PC-3 (cell line): Measurements from ENCODE around the gene FCAMR.

Source experiments
- EZH2phosphoT487 ChIP-seq: fragments of 300-600 bp; sonication (generic); IDR thresholded peaks from 2 replicates; pipeline ENCODE4 v1.6.1; 2018; ENCODE audit warnings: mild to moderate bottlenecking, antibody characterized with exemption, low read length, borderline replicate concordance
- TF ChIP-seq, protein P1 (sequence below): fragments of 300-600 bp; sonication (generic); conservative IDR thresholded peaks from 2 replicates; pipeline ENCODE4 v1.5.1; 2017; ENCODE audit warnings: antibody characterized with exemption, low read depth, mild to moderate bottlenecking, low read length

DNA sequence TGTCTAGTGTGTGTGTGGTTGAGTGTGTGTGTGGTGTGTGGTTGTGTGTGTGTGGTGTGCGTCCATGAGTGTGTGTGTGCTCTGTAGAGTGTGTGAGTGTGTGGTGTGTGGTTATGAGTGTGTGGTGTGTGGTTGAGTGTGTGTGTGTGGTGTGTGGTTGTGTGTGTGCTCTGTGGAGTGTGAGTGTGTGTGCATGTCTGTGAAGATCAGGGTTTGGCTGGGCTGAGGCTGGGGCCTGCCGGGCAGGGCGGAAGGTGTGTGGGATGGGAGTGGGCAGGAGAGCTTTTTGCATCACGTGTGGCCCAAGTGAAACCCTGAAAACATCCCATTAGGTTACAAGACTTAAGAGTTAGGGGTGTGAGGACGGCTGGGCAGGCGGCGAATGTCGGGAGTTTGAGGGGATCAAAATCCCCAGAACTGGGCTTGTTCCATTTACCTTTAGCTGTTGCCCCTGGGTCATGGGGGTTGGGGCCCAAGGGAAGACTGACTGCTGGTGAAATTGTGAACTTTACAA is 45.6 kb downstream of the FCAMR start:
- TF ChIP-seq EZH2phosphoT487, result no peak
- TF ChIP-seq, protein P1, sequence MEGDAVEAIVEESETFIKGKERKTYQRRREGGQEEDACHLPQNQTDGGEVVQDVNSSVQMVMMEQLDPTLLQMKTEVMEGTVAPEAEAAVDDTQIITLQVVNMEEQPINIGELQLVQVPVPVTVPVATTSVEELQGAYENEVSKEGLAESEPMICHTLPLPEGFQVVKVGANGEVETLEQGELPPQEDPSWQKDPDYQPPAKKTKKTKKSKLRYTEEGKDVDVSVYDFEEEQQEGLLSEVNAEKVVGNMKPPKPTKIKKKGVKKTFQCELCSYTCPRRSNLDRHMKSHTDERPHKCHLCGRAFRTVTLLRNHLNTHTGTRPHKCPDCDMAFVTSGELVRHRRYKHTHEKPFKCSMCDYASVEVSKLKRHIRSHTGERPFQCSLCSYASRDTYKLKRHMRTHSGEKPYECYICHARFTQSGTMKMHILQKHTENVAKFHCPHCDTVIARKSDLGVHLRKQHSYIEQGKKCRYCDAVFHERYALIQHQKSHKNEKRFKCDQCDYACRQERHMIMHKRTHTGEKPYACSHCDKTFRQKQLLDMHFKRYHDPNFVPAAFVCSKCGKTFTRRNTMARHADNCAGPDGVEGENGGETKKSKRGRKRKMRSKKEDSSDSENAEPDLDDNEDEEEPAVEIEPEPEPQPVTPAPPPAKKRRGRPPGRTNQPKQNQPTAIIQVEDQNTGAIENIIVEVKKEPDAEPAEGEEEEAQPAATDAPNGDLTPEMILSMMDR, result no peak
